GM10266 (cell line): ENCODE results near the gene TRIM46.

Source experiments
- DNase-seq: peaks from one replicate; pipeline ENCODE4 v3.0.0; 2012; ENCODE audit errors: extremely low spot score
- CTCF ChIP-seq: IDR thresholded peaks from 2 replicates; pipeline ENCODE4 v1.5.1; 2012; ENCODE audit warnings: mild to moderate bottlenecking, low read depth; ENCODE audit not compliant: control insufficient read depth, insufficient read depth; ENCODE audit errors: missing control alignments

The TRIM46 gene

GRCh38 chr1:155127105-155127966 is 46.3 kb upstream of the TRIM46 start, which contains the start of gene EFNA1:
Gene EFNA1, plus strand, starts transcription at chr1:155127876. Its CDS starts 102 bp downstream, at chr1:155127978.
- no peak for DNase-seq
- no peak for TF ChIP-seq CTCF

- DNase-seq = no peak
- no peak for TF ChIP-seq CTCF
Observed at GRCh38 chr1:155127967-155128754, 45.5 kb upstream of the TRIM46 start.

GRCh38 chr1:155128755-155129473 is 44.7 kb upstream of the TRIM46 start:
- no peak for DNase-seq

GRCh38 chr1:155130272-155131006 is 43.2 kb upstream of the TRIM46 start:
- DNase-seq = no peak
- no peak for TF ChIP-seq CTCF

More at GRCh38 chr1:155128755-155129473, 44.7 kb upstream of the TRIM46 start:
- no peak for TF ChIP-seq CTCF

GRCh38 chr1:155131285-155131684 is 42.4 kb upstream of the TRIM46 start:
- TF ChIP-seq CTCF = no peak
- DNase-seq = no peak

- DNase-seq = no peak
- no peak for TF ChIP-seq CTCF
Observed at GRCh38 chr1:155131856-155132255, 41.8 kb upstream of the TRIM46 start.
